ENCODE results near the gene USP6NL. TPM values are rescaled to one million over a fixed set of nuclear protein-coding genes. Genes with fewer than 3 reads are reported as not detected.

USP6NL gene
- total and polyA plus RNA-seq, 9 of the 15 experiments (the other 6 are each of a cell fraction or from before 2014, with no cell fraction given), result 3.2 to 26.6 (median 19.8) TPM

DNA sequence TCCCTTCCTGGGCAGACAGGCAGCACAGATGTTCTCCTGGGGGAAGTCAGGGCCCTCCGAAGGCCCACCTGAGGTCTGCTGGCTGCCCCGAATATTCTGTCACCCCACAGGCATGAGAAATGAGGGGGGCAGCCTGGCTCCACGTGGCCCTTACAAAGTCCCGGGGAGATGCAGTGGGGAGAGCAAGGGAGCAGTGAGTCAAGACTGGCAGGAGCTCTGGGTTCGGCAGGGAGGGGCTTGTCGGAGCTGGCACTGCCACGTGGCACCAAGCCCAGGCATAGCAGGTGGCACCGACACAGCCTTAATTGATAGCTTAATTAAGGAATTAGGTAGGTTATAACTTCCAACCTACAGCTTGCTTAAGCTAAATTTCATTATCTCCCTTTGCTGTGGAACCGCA, 163.9 kb downstream of the USP6NL start:
- no peak overlapping the region for H3K27ac ChIP-seq (ENCODE audit: extremely low read depth, low read depth, low read length)
- no peak overlapping the region for H3K9ac ChIP-seq (ENCODE audit: insufficient read depth in 1 of 2, low read depth in 2 of 2, low read length in 2 of 2)
- no TSS peak for BruUV-seq (replicated peaks)
- no peaks in the 10 kb centered on the region for H3K9me1 ChIP-seq (ENCODE audit: control insufficient read depth, insufficient read depth, low read length)
- ATAC-seq, result no peak
- H3K4me1 ChIP-seq (replicated peaks in 1 of 2; ENCODE audit: control insufficient read depth in 2 of 2, insufficient read depth in 2 of 2, low read length in 2 of 2), result peaks cover 32 to 36% of the 10 kb centered on the region in 2 experiments
- intact Hi-C loops (cut with micrococcal nuclease), result no loop called here
- H3K79me2 ChIP-seq (ENCODE audit: control insufficient read depth, insufficient read depth, low read length), result no peaks in the 10 kb centered on the region
- no peaks in the 10 kb centered on the region for H4K20me1 ChIP-seq (replicated peaks; ENCODE audit: control insufficient read depth, insufficient read depth, low read length)
- H3K36me3 ChIP-seq (ENCODE audit: control insufficient read depth, insufficient read depth, low read length), result no peaks in the 10 kb centered on the region
- in situ Hi-C loops (cut with MboI), result no loop called here
- H3K4me3 ChIP-seq, result no peak overlapping the region
- H3K27me3 ChIP-seq (ENCODE audit: control insufficient read depth in 2 of 2, insufficient read depth in 2 of 2, low read length in 2 of 2), result no peaks in the 10 kb centered on the region
- DNase-seq (ENCODE audit: extremely low read depth in 1 of 4, low spot score in 3 of 4), result no peak
- no peak for FAIRE-seq
- no peaks in the 10 kb centered on the region for H3K9me3 ChIP-seq (replicated peaks; ENCODE audit: control insufficient read depth, insufficient read depth, low read depth, low read length)
- WGBS (ENCODE audit: insufficient coverage, low coverage, missing lambda C conversion rate), result 46% methylated on average over 9 of the region's 9 CpGs
- H3K4me2 ChIP-seq (ENCODE audit: insufficient read depth, low read length), result no peak overlapping the region
- ChIA-PET POLR2A (interaction anchor here (0.9 to 1.3 kb wide), 5 partner anchors 10 to 156 kb away, joined by 3 to 4 read pairs (median 3); no protein-coding TSS in a partner anchor), CTCF (ENCODE audit: low intra/inter-chr PET ratio) (no interaction called here)
- no peak overlapping the region for H2AFZ ChIP-seq (ENCODE audit: low read depth, low read length)
- TF ChIP-seq NR4A1 (CRISPR knock-in tag; IDR thresholded peaks at IDR 0.05), result no peak
- no peak for TF ChIP-seq NR4A1 (tag; IDR thresholded peaks at IDR 0.05)
- no peak for TF ChIP-seq IRF2 (CRISPR knock-in tag; IDR thresholded peaks at IDR 0.05)
- TF ChIP-seq NR2C2 (CRISPR knock-in tag; IDR thresholded peaks at IDR 0.05), result no peak
- TF ChIP-seq NR2C2 (tag; IDR thresholded peaks at IDR 0.05), result no peak
- TF ChIP-seq FOS (IDR thresholded peaks at IDR 0.05; ENCODE audit: extremely low read depth, insufficient read length), result no peak
- no peak for TF ChIP-seq SUPT5H (IDR thresholded peaks at IDR 0.05)
- no peak for TF ChIP-seq KDM2B (CRISPR knock-in tag; IDR thresholded peaks at IDR 0.05)
- no peak for TF ChIP-seq ZNF76 (CRISPR knock-in tag; IDR thresholded peaks at IDR 0.05; ENCODE audit: borderline replicate concordance)
- TF ChIP-seq PRMT5 (CRISPR knock-in tag; IDR thresholded peaks at IDR 0.05), result no peak
- no peak for TF ChIP-seq EHMT2 (IDR thresholded peaks at IDR 0.05)
- no peak for TF ChIP-seq KHSRP (IDR thresholded peaks at IDR 0.05)
- TF ChIP-seq HNRNPUL1 (IDR thresholded peaks at IDR 0.05; ENCODE audit: low read length), result no peak
- no peak for TF ChIP-seq MYC (IDR thresholded peaks at IDR 0.05; ENCODE audit: low read depth, low read length)
- TF ChIP-seq MYC (CRISPR knock-in tag; IDR thresholded peaks at IDR 0.05; ENCODE audit: borderline replicate concordance, low read depth), result no peak
- no peak for TF ChIP-seq NCOR1 (IDR thresholded peaks at IDR 0.05)
